WTC11 (cell line): ENCODE measurements around the gene GEMIN5.

ENCODE experiments used
- CBFB ChIP-seq: sonication (generic); formaldehyde crosslinking; IDR thresholded peaks from 2 replicates; pipeline ENCODE4 v1.8.1; 2022; ENCODE audit warnings: mild to moderate bottlenecking, low read depth, missing genetic modification reagents
- CREB1 ChIP-seq: sonication (generic); formaldehyde crosslinking; IDR thresholded peaks from 2 replicates; pipeline ENCODE4 v1.8.0; 2023; ENCODE audit warnings: mild to moderate bottlenecking, missing genetic modification reagents
- CTCF ChIP-seq: fragments of 200-600 bp; IDR thresholded peaks from 2 replicates; pipeline ENCODE4 v1.8.0; 2022; ENCODE audit warnings: antibody characterized with exemption
- ESRRA ChIP-seq: sonication (generic); formaldehyde crosslinking; IDR thresholded peaks from 2 replicates; pipeline ENCODE4 v1.8.1; 2022; ENCODE audit warnings: mild to moderate bottlenecking, missing genetic modification reagents, borderline replicate concordance
- NFYB ChIP-seq: sonication (generic); formaldehyde crosslinking; conservative IDR thresholded peaks from 2 replicates; pipeline ENCODE4 v1.8.0; 2022; ENCODE audit warnings: low read depth, missing genetic modification reagents
- TCF7 ChIP-seq: sonication (generic); formaldehyde crosslinking; IDR thresholded peaks from 2 replicates; pipeline ENCODE4 v1.8.0; 2022; ENCODE audit warnings: mild to moderate bottlenecking, low read depth, missing genetic modification reagents, moderate library complexity
- ZNF138 ChIP-seq: sonication (generic); formaldehyde crosslinking; conservative IDR thresholded peaks from 2 replicates; pipeline ENCODE4 v1.8.1; 2022; ENCODE audit warnings: mild to moderate bottlenecking, moderate library complexity, missing genetic modification reagents
- ZNF219 ChIP-seq: sonication (generic); formaldehyde crosslinking; IDR thresholded peaks from 2 replicates; pipeline ENCODE4 v1.8.0; 2023; ENCODE audit warnings: missing genetic modification reagents, mild to moderate bottlenecking, borderline replicate concordance
- TF ChIP-seq, protein P1 (sequence below): sonication (generic); formaldehyde crosslinking; IDR thresholded peaks from 2 replicates; pipeline ENCODE4 v1.8.1; 2022; ENCODE audit warnings: mild to moderate bottlenecking, moderate library complexity, missing genetic modification reagents
- TF ChIP-seq, protein P2 (sequence below): sonication (generic); formaldehyde crosslinking; IDR thresholded peaks from 2 replicates; pipeline ENCODE4 v1.8.1; 2022; ENCODE audit warnings: mild to moderate bottlenecking, missing genetic modification reagents, moderate library complexity, borderline replicate concordance
- TF ChIP-seq, protein P3 (sequence below): sonication (generic); formaldehyde crosslinking; IDR thresholded peaks from 2 replicates; pipeline ENCODE4 v1.8.0; 2022; ENCODE audit warnings: mild to moderate bottlenecking, missing genetic modification reagents

DNA sequence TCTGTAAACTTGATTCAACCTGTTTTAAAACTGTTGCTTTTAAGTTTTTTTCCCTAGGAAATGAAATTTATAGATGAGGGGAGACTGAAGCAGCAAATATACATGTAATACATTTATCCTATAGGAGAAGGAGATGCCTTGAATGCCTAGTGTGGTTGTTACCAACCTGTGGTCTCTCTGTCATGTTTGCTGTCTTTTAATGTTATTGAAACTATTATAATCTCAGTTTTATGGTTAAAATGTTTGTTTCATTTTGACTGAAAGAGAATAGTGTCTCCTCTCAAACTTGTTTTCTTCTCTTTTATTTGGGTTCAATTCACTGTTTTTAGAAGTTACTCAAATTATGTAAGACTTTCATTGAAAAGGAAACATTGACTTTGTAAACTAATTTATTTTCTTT is 18.7 kb upstream of the GEMIN5 start:
- TF ChIP-seq, protein P1, sequence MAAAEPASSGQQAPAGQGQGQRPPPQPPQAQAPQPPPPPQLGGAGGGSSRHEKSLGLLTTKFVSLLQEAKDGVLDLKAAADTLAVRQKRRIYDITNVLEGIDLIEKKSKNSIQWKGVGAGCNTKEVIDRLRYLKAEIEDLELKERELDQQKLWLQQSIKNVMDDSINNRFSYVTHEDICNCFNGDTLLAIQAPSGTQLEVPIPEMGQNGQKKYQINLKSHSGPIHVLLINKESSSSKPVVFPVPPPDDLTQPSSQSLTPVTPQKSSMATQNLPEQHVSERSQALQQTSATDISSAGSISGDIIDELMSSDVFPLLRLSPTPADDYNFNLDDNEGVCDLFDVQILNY (CRISPR knock-in tag), result no peak
- TF ChIP-seq ESRRA (no peak), CTCF (no peak), ZNF138 (no peak), TCF7 (CRISPR knock-in tag) (no peak), CBFB (CRISPR knock-in tag) (no peak), NFYB (CRISPR knock-in tag) (no peak), CREB1 (no peak), ZNF219 (CRISPR knock-in tag) (no peak)
- TF ChIP-seq, protein P2, sequence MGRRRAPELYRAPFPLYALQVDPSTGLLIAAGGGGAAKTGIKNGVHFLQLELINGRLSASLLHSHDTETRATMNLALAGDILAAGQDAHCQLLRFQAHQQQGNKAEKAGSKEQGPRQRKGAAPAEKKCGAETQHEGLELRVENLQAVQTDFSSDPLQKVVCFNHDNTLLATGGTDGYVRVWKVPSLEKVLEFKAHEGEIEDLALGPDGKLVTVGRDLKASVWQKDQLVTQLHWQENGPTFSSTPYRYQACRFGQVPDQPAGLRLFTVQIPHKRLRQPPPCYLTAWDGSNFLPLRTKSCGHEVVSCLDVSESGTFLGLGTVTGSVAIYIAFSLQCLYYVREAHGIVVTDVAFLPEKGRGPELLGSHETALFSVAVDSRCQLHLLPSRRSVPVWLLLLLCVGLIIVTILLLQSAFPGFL (CRISPR knock-in tag), result no peak
- TF ChIP-seq, protein P3, sequence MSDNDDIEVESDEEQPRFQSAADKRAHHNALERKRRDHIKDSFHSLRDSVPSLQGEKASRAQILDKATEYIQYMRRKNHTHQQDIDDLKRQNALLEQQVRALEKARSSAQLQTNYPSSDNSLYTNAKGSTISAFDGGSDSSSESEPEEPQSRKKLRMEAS, result no peak
